Stimulated activated CD8-positive, alpha-beta memory T cell treated with anti-CD3 and anti-CD28 coated beads, Interleukin-7, amount 100 ng/mL, for 4 hours (primary cell): ENCODE measurements around the gene CNTN4.
"Not testable (repeated sequence)": the region's sequence is repeated elsewhere in the genome, so short reads cannot be mapped to it uniquely, and the experiment has no call there.

ENCODE experiments used
- DNase-seq, 2 donors: peaks; one replicate each; pipeline ENCODE4 v3.0.0-alpha.2; 2020; ENCODE audit warnings: low read depth in 2 of 2

Gene CNTN4

GRCh38 chr3:2516762-2517441 lies 418.2 kb downstream of the CNTN4 start:
- no peak for DNase-seq

GRCh38 chr3:2517500-2518172 lies 419.0 kb downstream of the CNTN4 start:
- no peak for DNase-seq

GRCh38 chr3:2523281-2523836 lies 424.7 kb downstream of the CNTN4 start:
- DNase-seq: no peak

- no peak for DNase-seq
Measured at GRCh38 chr3:2525968-2526367, 427.3 kb downstream of the CNTN4 start.

GRCh38 chr3:2526926-2527325 lies 428.3 kb downstream of the CNTN4 start:
- DNase-seq: no peak

- not testable (repeated sequence) for DNase-seq
Measured at GRCh38 chr3:2527328-2527727, 428.7 kb downstream of the CNTN4 start.

- not testable (repeated sequence) for DNase-seq
Measured at GRCh38 chr3:2534767-2535166, 436.1 kb downstream of the CNTN4 start.

- DNase-seq: no peak
Measured at GRCh38 chr3:2535206-2535605, 436.5 kb downstream of the CNTN4 start.

GRCh38 chr3:2536575-2536974 lies 437.9 kb downstream of the CNTN4 start:
- DNase-seq: no peak

- DNase-seq: no peak
Measured at GRCh38 chr3:2540115-2540514, 441.4 kb downstream of the CNTN4 start.

GRCh38 chr3:2543247-2543646 lies 444.6 kb downstream of the CNTN4 start:
- no peak for DNase-seq

GRCh38 chr3:2544212-2544611 lies 445.5 kb downstream of the CNTN4 start:
- DNase-seq: no peak

- no peak for DNase-seq
Measured at GRCh38 chr3:2544718-2545117, 446.1 kb downstream of the CNTN4 start.

- DNase-seq: no peak
Measured at GRCh38 chr3:2547049-2547448, 448.4 kb downstream of the CNTN4 start.

- no peak for DNase-seq
Measured at GRCh38 chr3:2554656-2555055, 456.0 kb downstream of the CNTN4 start.

- DNase-seq: no peak
Measured at GRCh38 chr3:2558796-2559195, 460.1 kb downstream of the CNTN4 start.

- DNase-seq: no peak
Measured at GRCh38 chr3:2567451-2567850, 468.8 kb downstream of the CNTN4 start.

- no peak for DNase-seq
Measured at GRCh38 chr3:2568156-2568555, 469.5 kb downstream of the CNTN4 start.

- no peak for DNase-seq
Measured at GRCh38 chr3:2568929-2569328, 470.3 kb downstream of the CNTN4 start.

- no peak for DNase-seq
Measured at GRCh38 chr3:2577571-2577970, 478.9 kb downstream of the CNTN4 start.

GRCh38 chr3:2578560-2578959 lies 479.9 kb downstream of the CNTN4 start:
- DNase-seq: no peak

- no peak for DNase-seq
Measured at GRCh38 chr3:2579206-2579605, 480.5 kb downstream of the CNTN4 start.

GRCh38 chr3:2583046-2583445 lies 484.4 kb downstream of the CNTN4 start:
- no peak for DNase-seq
